ENCODE results near the gene TMEM150C. TPM values are rescaled to one million over a fixed set of nuclear protein-coding genes. Genes with fewer than 3 reads are reported as not detected.

The TMEM150C gene
- total RNA-seq, 2 experiments from 2014 or later = not detected

DNA sequence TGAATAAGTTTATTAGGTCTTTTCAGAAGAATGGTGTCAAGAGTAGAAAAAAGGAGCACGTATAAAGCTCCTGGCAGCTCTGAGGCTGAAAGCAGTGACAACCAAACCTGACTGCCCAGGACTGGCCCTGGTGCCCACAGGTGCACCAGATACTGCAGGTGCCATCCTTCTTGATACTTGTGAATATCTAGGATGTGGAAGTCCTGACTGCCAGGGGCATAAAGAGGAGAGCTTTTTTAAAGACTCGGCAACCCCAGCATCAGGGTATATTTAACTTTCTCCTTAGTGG lies 60.7 kb downstream of the TMEM150C start:
- Mint-ChIP-seq H3K36me3 (peaks cover 2% of the 10 kb centered on the region), H3K4me1 (ENCODE audit: low read depth) (no peaks in the 10 kb centered on the region), H3K4me3 (no peak overlapping the region), H3K27ac (no peak overlapping the region), H3K27me3 (no peaks in the 10 kb centered on the region), H3K9me3 (no peaks in the 10 kb centered on the region)
- ChIA-PET POLR2A (no interaction called here), CTCF (interaction anchor here (1.2 kb wide), 1 partner anchor 238 kb away, joined by 3 read pairs; no protein-coding TSS in a partner anchor)
- intact Hi-C loops (cut with micrococcal nuclease) = no loop called here
- no peak for DNase-seq

DNA sequence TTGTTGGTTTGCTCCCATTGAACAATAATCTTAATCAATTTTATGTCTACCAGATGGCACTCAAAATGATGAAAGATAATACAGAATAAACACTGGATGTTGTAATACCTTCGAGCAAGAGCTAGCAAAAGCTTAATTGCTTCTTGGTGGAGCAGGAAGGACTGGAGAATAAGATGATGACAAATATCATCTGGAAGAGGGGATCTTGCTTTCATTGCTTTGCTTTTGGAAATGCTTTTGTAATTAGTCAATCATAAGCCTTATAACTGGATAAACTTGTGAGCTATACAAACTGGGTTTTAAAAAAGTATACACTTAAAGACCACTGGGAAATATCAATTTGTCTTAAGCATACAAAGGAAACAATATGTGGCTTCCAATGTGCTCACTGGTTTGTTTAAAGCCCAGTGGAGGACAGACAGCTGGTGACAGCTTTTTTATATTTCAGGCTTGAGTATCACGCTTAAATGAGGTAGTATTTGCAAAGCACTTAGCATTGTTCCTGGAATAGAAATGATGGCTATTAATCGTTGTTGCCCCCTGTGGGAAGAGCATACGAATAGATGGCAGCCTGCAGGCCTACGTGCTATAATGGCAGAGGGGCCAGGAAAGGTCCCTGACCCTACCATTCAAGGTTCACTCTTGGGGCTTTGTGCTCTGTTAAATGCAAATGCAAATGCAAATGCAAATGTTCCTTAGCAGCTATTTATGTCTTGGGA lies 61.2 kb downstream of the TMEM150C start:
- Mint-ChIP-seq H3K27ac (no peak overlapping the region), H3K27me3 (no peaks in the 10 kb centered on the region), H3K36me3 (peaks cover 2% of the 10 kb centered on the region), H3K4me1 (ENCODE audit: low read depth) (no peaks in the 10 kb centered on the region), H3K9me3 (no peaks in the 10 kb centered on the region), H3K4me3 (no peak overlapping the region)
- POLR2A ChIA-PET = no interaction called here
- intact Hi-C loops (cut with micrococcal nuclease) = no loop called here
- DNase-seq = no peak
- CTCF ChIA-PET = interaction anchor here (1.2 kb wide), 1 partner anchor 239 kb away, joined by 3 read pairs; no protein-coding TSS in a partner anchor

- ChIA-PET POLR2A (no interaction called here), CTCF (no interaction called here)
- Mint-ChIP-seq H3K36me3 (peaks cover 4% of the 10 kb centered on the region), H3K27me3 (no peaks in the 10 kb centered on the region), H3K27ac (no peak overlapping the region), H3K4me1 (ENCODE audit: low read depth) (no peaks in the 10 kb centered on the region), H3K9me3 (no peaks in the 10 kb centered on the region), H3K4me3 (no peak overlapping the region)
- intact Hi-C loops (cut with micrococcal nuclease) = no loop called here
- no peak for DNase-seq
Measured at GRCh38 chr4:82499738-82500434, 61.9 kb downstream of the TMEM150C start.

- H3K4me1 Mint-ChIP-seq (ENCODE audit: low read depth) = no peaks in the 10 kb centered on the region
- H3K27ac Mint-ChIP-seq = no peak overlapping the region
- peaks cover 5% of the 10 kb centered on the region for H3K36me3 Mint-ChIP-seq
- no peak overlapping the region for H3K4me3 Mint-ChIP-seq
- no peaks in the 10 kb centered on the region for H3K27me3 Mint-ChIP-seq
- H3K9me3 Mint-ChIP-seq = no peaks in the 10 kb centered on the region
- intact Hi-C loops (cut with micrococcal nuclease) = no loop called here
- CTCF ChIA-PET = no interaction called here
- POLR2A ChIA-PET = no interaction called here
- DNase-seq = no peak
Measured at GRCh38 chr4:82496349-82496748, 65.4 kb downstream of the TMEM150C start.

DNA sequence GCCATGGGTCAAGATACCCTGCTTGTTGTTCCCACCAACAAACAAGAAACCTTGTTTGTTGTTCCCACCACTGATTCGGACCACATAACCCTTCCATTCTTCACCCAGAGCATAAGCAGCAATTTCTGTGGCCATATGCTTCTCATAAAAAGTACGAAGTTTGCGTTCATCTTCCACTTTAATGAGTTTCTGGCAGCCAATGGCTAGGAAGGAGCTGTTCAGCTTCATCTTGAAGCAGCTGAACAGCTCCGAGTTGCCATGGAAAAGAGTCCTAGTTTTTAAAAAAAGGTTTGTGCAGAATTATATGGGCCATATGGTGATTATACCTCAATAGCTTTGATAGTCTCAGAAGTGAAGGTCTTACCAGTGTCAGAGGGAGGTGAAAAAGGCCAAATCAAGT lies 66.1 kb downstream of the TMEM150C start:
- intact Hi-C loops (cut with micrococcal nuclease) = no loop called here
- no peak for DNase-seq
- Mint-ChIP-seq H3K27me3 (no peaks in the 10 kb centered on the region), H3K9me3 (no peaks in the 10 kb centered on the region), H3K36me3 (peaks cover 5% of the 10 kb centered on the region), H3K4me3 (no peak overlapping the region), H3K27ac (no peak overlapping the region), H3K4me1 (ENCODE audit: low read depth) (no peaks in the 10 kb centered on the region)
- POLR2A ChIA-PET = no interaction called here
- CTCF ChIA-PET = no interaction called here

DNA sequence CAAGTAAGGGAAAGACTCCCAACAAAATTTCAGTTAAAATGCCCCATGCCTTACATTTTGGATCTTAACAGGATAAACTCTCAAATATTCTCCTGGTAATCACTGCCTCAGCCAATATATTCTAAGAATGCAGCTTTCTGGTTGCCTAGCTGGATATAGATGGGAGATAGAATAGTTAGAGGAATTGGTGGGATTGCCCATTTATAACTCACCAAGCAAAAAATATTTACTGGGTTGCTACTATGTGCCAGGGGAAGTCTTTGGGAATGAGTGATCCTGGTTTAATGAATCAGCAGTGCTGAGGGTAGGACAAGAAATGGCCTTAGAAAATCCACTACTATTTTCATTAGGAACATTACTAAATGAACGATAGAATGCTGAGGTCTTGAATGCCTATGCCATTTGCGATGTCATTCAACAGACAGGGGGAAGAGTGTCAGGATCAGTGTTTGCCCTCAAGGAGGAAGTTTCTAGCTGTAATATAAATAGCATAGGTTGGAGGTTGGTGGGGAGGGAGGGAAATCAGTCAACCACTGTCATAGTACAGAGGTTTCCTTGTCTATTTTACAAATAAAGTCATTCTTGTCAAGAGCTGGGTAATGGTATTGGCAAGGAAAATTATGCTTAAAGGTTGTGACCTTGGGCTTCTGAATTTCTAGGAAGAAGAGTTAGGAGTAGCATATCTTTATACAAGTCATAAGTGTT lies 67.9 kb downstream of the TMEM150C start:
- Mint-ChIP-seq H3K9me3 (no peaks in the 10 kb centered on the region), H3K4me1 (ENCODE audit: low read depth) (no peaks in the 10 kb centered on the region), H3K36me3 (peaks cover 5% of the 10 kb centered on the region), H3K27me3 (no peaks in the 10 kb centered on the region), H3K4me3 (no peak overlapping the region), H3K27ac (no peak overlapping the region)
- no peak for DNase-seq
- CTCF ChIA-PET = no interaction called here
- intact Hi-C loops (cut with micrococcal nuclease) = no loop called here
- POLR2A ChIA-PET = no interaction called here

DNA sequence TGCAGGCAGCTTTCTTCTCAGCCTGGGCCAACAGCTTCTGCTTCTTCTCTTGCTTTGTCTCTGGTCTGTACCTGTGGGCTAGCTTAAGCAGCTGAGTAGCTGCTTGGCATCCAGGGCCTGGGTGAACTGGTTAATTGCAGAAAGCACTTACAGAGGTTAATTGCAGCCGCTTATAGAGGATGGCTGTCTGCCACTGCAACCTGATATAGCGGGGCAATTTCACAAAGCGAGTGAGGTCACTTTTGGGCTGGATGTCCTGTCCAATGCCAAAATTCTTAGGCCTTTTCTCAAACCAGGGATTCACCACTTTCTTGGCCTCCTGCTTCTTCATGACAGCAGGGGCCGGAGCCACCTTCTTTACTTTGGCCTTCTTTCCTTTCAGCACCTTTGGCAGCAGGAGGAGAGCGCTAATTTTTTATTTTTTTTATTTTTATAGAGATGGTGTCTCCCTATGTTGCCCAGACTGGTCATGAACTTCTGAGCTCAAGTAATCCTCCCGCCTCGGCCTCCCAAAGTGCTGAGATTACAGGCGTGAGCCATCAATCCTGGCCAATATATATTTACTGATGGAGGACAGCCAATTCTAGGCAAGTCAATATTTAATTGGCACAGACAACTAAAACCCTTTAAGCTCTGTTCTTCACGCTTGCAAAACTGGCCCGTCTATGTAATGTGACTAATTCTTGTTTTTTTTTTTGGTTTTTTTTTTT lies 70.4 kb downstream of the TMEM150C start:
- H3K27me3 Mint-ChIP-seq = no peaks in the 10 kb centered on the region
- no peak for DNase-seq
- ChIA-PET CTCF (no interaction called here), POLR2A (no interaction called here)
- no peaks in the 10 kb centered on the region for H3K9me3 Mint-ChIP-seq
- intact Hi-C loops (cut with micrococcal nuclease) = no loop called here
- no peak overlapping the region for H3K4me3 Mint-ChIP-seq
- H3K27ac Mint-ChIP-seq = no peak overlapping the region
- H3K36me3 Mint-ChIP-seq = peaks cover 3% of the 10 kb centered on the region
- no peaks in the 10 kb centered on the region for H3K4me1 Mint-ChIP-seq (ENCODE audit: low read depth)

- POLR2A ChIA-PET = no interaction called here
- CTCF ChIA-PET = no interaction called here
- H3K9me3 Mint-ChIP-seq = no peaks in the 10 kb centered on the region
- H3K36me3 Mint-ChIP-seq = peaks cover 2% of the 10 kb centered on the region
- intact Hi-C loops (cut with micrococcal nuclease) = no loop called here
- H3K4me3 Mint-ChIP-seq = no peak overlapping the region
- no peaks in the 10 kb centered on the region for H3K27me3 Mint-ChIP-seq
- H3K4me1 Mint-ChIP-seq (ENCODE audit: low read depth) = no peaks in the 10 kb centered on the region
- DNase-seq = no peak
- H3K27ac Mint-ChIP-seq = no peak overlapping the region
Measured at GRCh38 chr4:82489987-82490386, 71.8 kb downstream of the TMEM150C start.

DNA sequence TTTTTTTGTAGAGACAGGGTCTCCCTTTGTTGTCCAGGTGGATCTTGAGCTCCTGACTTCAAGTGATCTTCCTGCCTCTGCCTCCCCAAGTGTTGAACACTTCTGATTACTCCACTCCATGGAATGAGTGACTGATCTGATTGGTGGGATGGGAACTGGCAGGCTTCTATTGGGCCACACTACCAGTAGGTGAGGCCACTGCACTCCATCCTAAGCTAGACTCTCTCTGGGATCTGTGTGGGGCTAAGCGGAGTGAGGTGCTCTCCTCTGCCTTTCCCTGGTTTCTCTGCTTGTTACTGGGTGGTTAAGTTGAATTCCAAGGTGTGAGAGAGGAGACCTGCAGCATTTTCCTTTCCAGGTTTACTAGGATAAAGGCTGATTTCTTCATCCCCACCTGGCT lies 72.7 kb downstream of the TMEM150C start:
- no peak overlapping the region for H3K4me3 Mint-ChIP-seq
- peaks cover 5% of the 10 kb centered on the region for H3K36me3 Mint-ChIP-seq
- intact Hi-C loops (cut with micrococcal nuclease) = no loop called here
- no peak for DNase-seq
- H3K4me1 Mint-ChIP-seq (ENCODE audit: low read depth) = no peaks in the 10 kb centered on the region
- ChIA-PET CTCF (no interaction called here), POLR2A (no interaction called here)
- no peaks in the 10 kb centered on the region for H3K9me3 Mint-ChIP-seq
- no peaks in the 10 kb centered on the region for H3K27me3 Mint-ChIP-seq
- no peak overlapping the region for H3K27ac Mint-ChIP-seq

- ChIA-PET POLR2A (interaction anchor here (0.5 kb wide), 1 partner anchor 32 kb away, joined by 3 read pairs; no protein-coding TSS in a partner anchor), CTCF (no interaction called here)
- Mint-ChIP-seq H3K4me3 (no peak overlapping the region), H3K36me3 (peaks cover 13% of the 10 kb centered on the region), H3K4me1 (ENCODE audit: low read depth) (no peaks in the 10 kb centered on the region), H3K27me3 (no peaks in the 10 kb centered on the region), H3K9me3 (no peaks in the 10 kb centered on the region), H3K27ac (no peak overlapping the region)
- intact Hi-C loops (cut with micrococcal nuclease) = no loop called here
- DNase-seq = no peak
Measured at GRCh38 chr4:82484996-82485783, 76.6 kb downstream of the TMEM150C start.

DNA sequence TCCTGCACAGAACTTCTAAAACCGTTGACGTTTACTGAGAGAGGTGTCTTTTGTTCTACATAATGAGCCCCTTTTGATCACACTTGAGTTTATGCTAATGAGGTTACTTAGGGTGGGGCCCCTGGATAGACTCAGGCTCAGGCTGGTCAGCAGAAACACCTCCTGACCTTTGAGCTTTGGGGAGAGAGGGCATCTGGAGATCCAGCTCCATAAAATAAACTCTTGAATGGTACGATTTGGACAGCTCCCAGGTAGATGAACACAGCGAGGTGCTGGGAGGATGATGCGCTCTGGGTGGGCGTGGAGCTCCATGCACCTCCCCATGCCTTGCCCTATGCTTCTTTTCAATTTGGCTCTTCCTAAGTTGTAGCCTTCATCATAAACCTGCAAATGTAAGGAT lies 79.4 kb downstream of the TMEM150C start:
- no peak for DNase-seq
- H3K4me1 Mint-ChIP-seq (ENCODE audit: low read depth) = no peaks in the 10 kb centered on the region
- ChIA-PET CTCF (no interaction called here), POLR2A (no interaction called here)
- H3K9me3 Mint-ChIP-seq = no peaks in the 10 kb centered on the region
- H3K27ac Mint-ChIP-seq = no peak overlapping the region
- peaks cover 20% of the 10 kb centered on the region for H3K36me3 Mint-ChIP-seq
- intact Hi-C loops (cut with micrococcal nuclease) = no loop called here
- no peak overlapping the region for H3K4me3 Mint-ChIP-seq
- no peaks in the 10 kb centered on the region for H3K27me3 Mint-ChIP-seq

- ChIA-PET POLR2A (no interaction called here), CTCF (no interaction called here)
- Mint-ChIP-seq H3K27ac (no peak overlapping the region), H3K27me3 (no peaks in the 10 kb centered on the region), H3K4me1 (ENCODE audit: low read depth) (no peaks in the 10 kb centered on the region), H3K4me3 (no peak overlapping the region), H3K9me3 (no peaks in the 10 kb centered on the region), H3K36me3 (peaks cover 20% of the 10 kb centered on the region)
- intact Hi-C loops (cut with micrococcal nuclease) = no loop called here
- no peak for DNase-seq
Measured at GRCh38 chr4:82481506-82481840, 80.3 kb downstream of the TMEM150C start.
